WTC11 (cell line): ENCODE data around the gene DUSP9. TPM values are rescaled to one million over a fixed set of nuclear protein-coding genes. Genes with fewer than 3 reads are reported as not detected.

Experiments
- ATAC-seq: fragments of 200-7000 bp; cut with Tn5 transposase; 2 replicates; pipeline ENCODE4 v1.10.0; 2021; ENCODE audit warnings: mild to moderate bottlenecking, moderate library complexity
- CTCF ChIA-PET: fragments of 300-600 bp; sonication (Branson Sonifier 250); formaldehyde crosslinking; loops from one replicate; lab custom pipeline; 2021; ENCODE audit warnings: antibody characterized with exemption; lab: Charles Lee
- POLR2A ChIA-PET: fragments of 350-600 bp; sonication (Branson Sonifier 250); formaldehyde crosslinking; loops from one replicate; lab custom pipeline; 2021; ENCODE audit warnings: antibody characterized with exemption; lab: Charles Lee
- DNase-seq: peaks from one replicate; pipeline ENCODE4 v3.0.0; 2021; ENCODE audit warnings: low spot score
- H3K27ac Mint-ChIP-seq: 2 replicates; pipeline ENCODE4 v1.8.0; 2021; ENCODE audit warnings: mixed read lengths
- H3K27me3 Mint-ChIP-seq: 2 replicates; pipeline ENCODE4 v1.8.0; 2021; ENCODE audit warnings: low read depth, mild to moderate bottlenecking, moderate library complexity, mixed read lengths
- H3K36me3 Mint-ChIP-seq: 2 replicates; pipeline ENCODE4 v1.8.0; 2021; ENCODE audit warnings: mixed read lengths
- H3K4me1 Mint-ChIP-seq: 2 replicates; pipeline ENCODE4 v1.8.0; 2022; ENCODE audit warnings: mixed read lengths
- H3K4me3 Mint-ChIP-seq: 2 replicates; pipeline ENCODE4 v1.8.0; 2021; ENCODE audit warnings: mild to moderate bottlenecking, moderate library complexity, mixed read lengths
- H3K9me3 Mint-ChIP-seq: 2 replicates; pipeline ENCODE4 v1.8.0; 2021; ENCODE audit warnings: mixed read lengths
- ELF4 ChIP-seq: sonication (generic); formaldehyde crosslinking; IDR thresholded peaks from 2 replicates; pipeline ENCODE4 v1.8.1; 2022; ENCODE audit warnings: low read depth, mild to moderate bottlenecking, moderate library complexity, missing genetic modification reagents
- ESRRA ChIP-seq: sonication (generic); formaldehyde crosslinking; IDR thresholded peaks from 2 replicates; pipeline ENCODE4 v1.8.1; 2022; ENCODE audit warnings: mild to moderate bottlenecking, missing genetic modification reagents, borderline replicate concordance
- FOXK1 ChIP-seq: sonication (generic); formaldehyde crosslinking; IDR thresholded peaks from 2 replicates; pipeline ENCODE4 v1.8.0; 2022; ENCODE audit warnings: mild to moderate bottlenecking, moderate library complexity, missing genetic modification reagents
- FOXP1 ChIP-seq: sonication (generic); formaldehyde crosslinking; IDR thresholded peaks from 2 replicates; pipeline ENCODE4 v1.8.0; 2022; ENCODE audit warnings: missing genetic modification reagents, mild to moderate bottlenecking, moderate library complexity, borderline replicate concordance
- IRF2 ChIP-seq: sonication (generic); formaldehyde crosslinking; IDR thresholded peaks from 2 replicates; pipeline ENCODE4 v1.8.0; 2022; ENCODE audit warnings: low read depth, missing genetic modification reagents, borderline replicate concordance
- MYBL2 ChIP-seq: sonication (generic); formaldehyde crosslinking; IDR thresholded peaks from 2 replicates; pipeline ENCODE4 v1.8.1; 2023; ENCODE audit warnings: mild to moderate bottlenecking, moderate library complexity, missing genetic modification reagents
- NFATC4 ChIP-seq: fragments of 250-450 bp; sonication (Bioruptor Pico); IDR thresholded peaks from 2 replicates; pipeline ENCODE4 v1.9.0; 2021; ENCODE audit warnings: mild to moderate bottlenecking
- RORB ChIP-seq: fragments of 250-450 bp; sonication (Bioruptor Pico); IDR thresholded peaks from 2 replicates; pipeline ENCODE4 v1.9.0; 2021; ENCODE audit warnings: mild to moderate bottlenecking
- TCF7 ChIP-seq: sonication (generic); formaldehyde crosslinking; IDR thresholded peaks from 2 replicates; pipeline ENCODE4 v1.8.0; 2022; ENCODE audit warnings: mild to moderate bottlenecking, low read depth, missing genetic modification reagents, moderate library complexity
- ZBTB21 ChIP-seq: sonication (generic); formaldehyde crosslinking; IDR thresholded peaks from 2 replicates; pipeline ENCODE4 v1.8.1; 2023; ENCODE audit warnings: mild to moderate bottlenecking, missing genetic modification reagents, borderline replicate concordance
- ZNF263 ChIP-seq: sonication (generic); formaldehyde crosslinking; IDR thresholded peaks from 2 replicates; pipeline ENCODE4 v1.8.1; 2022; ENCODE audit warnings: low read depth, mild to moderate bottlenecking, moderate library complexity, missing genetic modification reagents
- ZNF317 ChIP-seq: sonication (generic); formaldehyde crosslinking; IDR thresholded peaks from 2 replicates; pipeline ENCODE4 v1.8.1; 2023; ENCODE audit warnings: low read depth, mild to moderate bottlenecking, moderate library complexity, missing genetic modification reagents, borderline replicate concordance
- ZNF671 ChIP-seq: fragments of 250-450 bp; sonication (Bioruptor Pico); IDR thresholded peaks from 2 replicates; pipeline ENCODE4 v1.8.0; 2021; ENCODE audit warnings: mild to moderate bottlenecking
- total RNA-seq: library from RNA; stranded (reverse); gene quantifications from 3 replicates; pipeline ENCODE4 v1.2.3, GENCODE V29; 2021
- TF ChIP-seq, protein P1 (sequence below): sonication (generic); formaldehyde crosslinking; IDR thresholded peaks from 2 replicates; pipeline ENCODE4 v1.8.1; 2023; ENCODE audit warnings: mild to moderate bottlenecking, missing genetic modification reagents
- TF ChIP-seq, protein P2 (sequence below): sonication (generic); formaldehyde crosslinking; IDR thresholded peaks from 2 replicates; pipeline ENCODE4 v1.8.1; 2023; ENCODE audit warnings: mild to moderate bottlenecking, missing genetic modification reagents, borderline replicate concordance
- TF ChIP-seq, protein P3 (sequence below): sonication (generic); formaldehyde crosslinking; IDR thresholded peaks from 2 replicates; pipeline ENCODE4 v1.8.1; 2022; ENCODE audit warnings: mild to moderate bottlenecking, moderate library complexity, missing genetic modification reagents
- TF ChIP-seq, protein P4 (sequence below): sonication (generic); formaldehyde crosslinking; IDR thresholded peaks from 2 replicates; pipeline ENCODE4 v1.8.1; 2023; ENCODE audit warnings: mild to moderate bottlenecking, moderate library complexity, missing genetic modification reagents
- TF ChIP-seq, protein P5 (sequence below): sonication (generic); formaldehyde crosslinking; IDR thresholded peaks from 2 replicates; pipeline ENCODE4 v1.8.0; 2022; ENCODE audit warnings: missing genetic modification reagents

DUSP9 gene
- total RNA-seq, 1 experiment from 2014 or later: 2.5 TPM

DNA sequence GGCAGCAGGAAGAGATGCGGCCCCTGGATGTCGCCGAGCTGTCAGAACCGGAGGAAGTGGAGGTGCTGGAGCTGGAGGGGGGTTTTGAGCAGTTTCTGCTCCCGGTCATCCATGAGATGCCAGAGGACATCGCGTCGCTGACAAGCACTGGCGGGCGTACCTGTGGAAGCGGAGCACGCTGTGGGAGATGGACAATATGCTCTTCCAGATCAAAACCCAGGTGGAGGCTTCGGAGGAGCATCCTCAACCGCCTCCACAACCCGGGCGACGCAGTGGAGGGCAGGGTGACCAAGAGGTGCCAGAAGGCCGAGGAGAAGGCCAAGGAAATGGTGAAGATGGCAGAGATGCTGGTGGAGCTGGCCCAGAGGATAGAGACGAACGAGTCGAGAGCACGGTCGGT lies 40.5 kb upstream of the DUSP9 start:
- no peak overlapping the region for H3K4me3 Mint-ChIP-seq
- ChIA-PET CTCF (interaction anchor here (1.3 to 3.3 kb wide), 4 partner anchors 28 to 62 kb away, joined by 3 to 11 read pairs (median 6); no protein-coding TSS in a partner anchor), POLR2A (no interaction called here)
- ATAC-seq (no peak), DNase-seq (no peak)
- H3K27ac Mint-ChIP-seq: no peak overlapping the region
- H3K27me3 Mint-ChIP-seq: peaks cover 37% of the 10 kb centered on the region
- no peaks in the 10 kb centered on the region for H3K4me1 Mint-ChIP-seq
- no peaks in the 10 kb centered on the region for H3K36me3 Mint-ChIP-seq
- TF ChIP-seq, protein P1, sequence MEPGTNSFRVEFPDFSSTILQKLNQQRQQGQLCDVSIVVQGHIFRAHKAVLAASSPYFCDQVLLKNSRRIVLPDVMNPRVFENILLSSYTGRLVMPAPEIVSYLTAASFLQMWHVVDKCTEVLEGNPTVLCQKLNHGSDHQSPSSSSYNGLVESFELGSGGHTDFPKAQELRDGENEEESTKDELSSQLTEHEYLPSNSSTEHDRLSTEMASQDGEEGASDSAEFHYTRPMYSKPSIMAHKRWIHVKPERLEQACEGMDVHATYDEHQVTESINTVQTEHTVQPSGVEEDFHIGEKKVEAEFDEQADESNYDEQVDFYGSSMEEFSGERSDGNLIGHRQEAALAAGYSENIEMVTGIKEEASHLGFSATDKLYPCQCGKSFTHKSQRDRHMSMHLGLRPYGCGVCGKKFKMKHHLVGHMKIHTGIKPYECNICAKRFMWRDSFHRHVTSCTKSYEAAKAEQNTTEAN (CRISPR knock-in tag): no peak
- TF ChIP-seq ZNF263 (CRISPR knock-in tag) (no peak), ZNF671 (CRISPR knock-in tag) (no peak), IRF2 (CRISPR knock-in tag) (no peak), TCF7 (CRISPR knock-in tag) (no peak), ELF4 (CRISPR knock-in tag) (no peak), ESRRA (CRISPR knock-in tag) (no peak), FOXP1 (no peak), RORB (no peak), MYBL2 (CRISPR knock-in tag) (no peak), NFATC4 (CRISPR knock-in tag) (no peak), ZNF317 (CRISPR knock-in tag) (no peak), FOXK1 (CRISPR knock-in tag) (no peak), ZBTB21 (CRISPR knock-in tag) (no peak)
- TF ChIP-seq, protein P2, sequence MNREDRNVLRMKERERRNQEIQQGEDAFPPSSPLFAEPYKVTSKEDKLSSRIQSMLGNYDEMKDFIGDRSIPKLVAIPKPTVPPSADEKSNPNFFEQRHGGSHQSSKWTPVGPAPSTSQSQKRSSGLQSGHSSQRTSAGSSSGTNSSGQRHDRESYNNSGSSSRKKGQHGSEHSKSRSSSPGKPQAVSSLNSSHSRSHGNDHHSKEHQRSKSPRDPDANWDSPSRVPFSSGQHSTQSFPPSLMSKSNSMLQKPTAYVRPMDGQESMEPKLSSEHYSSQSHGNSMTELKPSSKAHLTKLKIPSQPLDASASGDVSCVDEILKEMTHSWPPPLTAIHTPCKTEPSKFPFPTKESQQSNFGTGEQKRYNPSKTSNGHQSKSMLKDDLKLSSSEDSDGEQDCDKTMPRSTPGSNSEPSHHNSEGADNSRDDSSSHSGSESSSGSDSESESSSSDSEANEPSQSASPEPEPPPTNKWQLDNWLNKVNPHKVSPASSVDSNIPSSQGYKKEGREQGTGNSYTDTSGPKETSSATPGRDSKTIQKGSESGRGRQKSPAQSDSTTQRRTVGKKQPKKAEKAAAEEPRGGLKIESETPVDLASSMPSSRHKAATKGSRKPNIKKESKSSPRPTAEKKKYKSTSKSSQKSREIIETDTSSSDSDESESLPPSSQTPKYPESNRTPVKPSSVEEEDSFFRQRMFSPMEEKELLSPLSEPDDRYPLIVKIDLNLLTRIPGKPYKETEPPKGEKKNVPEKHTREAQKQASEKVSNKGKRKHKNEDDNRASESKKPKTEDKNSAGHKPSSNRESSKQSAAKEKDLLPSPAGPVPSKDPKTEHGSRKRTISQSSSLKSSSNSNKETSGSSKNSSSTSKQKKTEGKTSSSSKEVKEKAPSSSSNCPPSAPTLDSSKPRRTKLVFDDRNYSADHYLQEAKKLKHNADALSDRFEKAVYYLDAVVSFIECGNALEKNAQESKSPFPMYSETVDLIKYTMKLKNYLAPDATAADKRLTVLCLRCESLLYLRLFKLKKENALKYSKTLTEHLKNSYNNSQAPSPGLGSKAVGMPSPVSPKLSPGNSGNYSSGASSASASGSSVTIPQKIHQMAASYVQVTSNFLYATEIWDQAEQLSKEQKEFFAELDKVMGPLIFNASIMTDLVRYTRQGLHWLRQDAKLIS: no peak
- TF ChIP-seq, protein P3, sequence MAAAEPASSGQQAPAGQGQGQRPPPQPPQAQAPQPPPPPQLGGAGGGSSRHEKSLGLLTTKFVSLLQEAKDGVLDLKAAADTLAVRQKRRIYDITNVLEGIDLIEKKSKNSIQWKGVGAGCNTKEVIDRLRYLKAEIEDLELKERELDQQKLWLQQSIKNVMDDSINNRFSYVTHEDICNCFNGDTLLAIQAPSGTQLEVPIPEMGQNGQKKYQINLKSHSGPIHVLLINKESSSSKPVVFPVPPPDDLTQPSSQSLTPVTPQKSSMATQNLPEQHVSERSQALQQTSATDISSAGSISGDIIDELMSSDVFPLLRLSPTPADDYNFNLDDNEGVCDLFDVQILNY: no peak
- TF ChIP-seq, protein P4, sequence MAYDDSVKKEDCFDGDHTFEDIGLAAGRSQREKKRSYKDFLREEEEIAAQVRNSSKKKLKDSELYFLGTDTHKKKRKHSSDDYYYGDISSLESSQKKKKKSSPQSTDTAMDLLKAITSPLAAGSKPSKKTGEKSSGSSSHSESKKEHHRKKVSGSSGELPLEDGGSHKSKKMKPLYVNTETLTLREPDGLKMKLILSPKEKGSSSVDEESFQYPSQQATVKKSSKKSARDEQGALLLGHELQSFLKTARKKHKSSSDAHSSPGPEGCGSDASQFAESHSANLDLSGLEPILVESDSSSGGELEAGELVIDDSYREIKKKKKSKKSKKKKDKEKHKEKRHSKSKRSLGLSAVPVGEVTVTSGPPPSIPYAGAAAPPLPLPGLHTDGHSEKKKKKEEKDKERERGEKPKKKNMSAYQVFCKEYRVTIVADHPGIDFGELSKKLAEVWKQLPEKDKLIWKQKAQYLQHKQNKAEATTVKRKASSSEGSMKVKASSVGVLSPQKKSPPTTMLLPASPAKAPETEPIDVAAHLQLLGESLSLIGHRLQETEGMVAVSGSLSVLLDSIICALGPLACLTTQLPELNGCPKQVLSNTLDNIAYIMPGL (CRISPR knock-in tag): no peak
- TF ChIP-seq, protein P5, sequence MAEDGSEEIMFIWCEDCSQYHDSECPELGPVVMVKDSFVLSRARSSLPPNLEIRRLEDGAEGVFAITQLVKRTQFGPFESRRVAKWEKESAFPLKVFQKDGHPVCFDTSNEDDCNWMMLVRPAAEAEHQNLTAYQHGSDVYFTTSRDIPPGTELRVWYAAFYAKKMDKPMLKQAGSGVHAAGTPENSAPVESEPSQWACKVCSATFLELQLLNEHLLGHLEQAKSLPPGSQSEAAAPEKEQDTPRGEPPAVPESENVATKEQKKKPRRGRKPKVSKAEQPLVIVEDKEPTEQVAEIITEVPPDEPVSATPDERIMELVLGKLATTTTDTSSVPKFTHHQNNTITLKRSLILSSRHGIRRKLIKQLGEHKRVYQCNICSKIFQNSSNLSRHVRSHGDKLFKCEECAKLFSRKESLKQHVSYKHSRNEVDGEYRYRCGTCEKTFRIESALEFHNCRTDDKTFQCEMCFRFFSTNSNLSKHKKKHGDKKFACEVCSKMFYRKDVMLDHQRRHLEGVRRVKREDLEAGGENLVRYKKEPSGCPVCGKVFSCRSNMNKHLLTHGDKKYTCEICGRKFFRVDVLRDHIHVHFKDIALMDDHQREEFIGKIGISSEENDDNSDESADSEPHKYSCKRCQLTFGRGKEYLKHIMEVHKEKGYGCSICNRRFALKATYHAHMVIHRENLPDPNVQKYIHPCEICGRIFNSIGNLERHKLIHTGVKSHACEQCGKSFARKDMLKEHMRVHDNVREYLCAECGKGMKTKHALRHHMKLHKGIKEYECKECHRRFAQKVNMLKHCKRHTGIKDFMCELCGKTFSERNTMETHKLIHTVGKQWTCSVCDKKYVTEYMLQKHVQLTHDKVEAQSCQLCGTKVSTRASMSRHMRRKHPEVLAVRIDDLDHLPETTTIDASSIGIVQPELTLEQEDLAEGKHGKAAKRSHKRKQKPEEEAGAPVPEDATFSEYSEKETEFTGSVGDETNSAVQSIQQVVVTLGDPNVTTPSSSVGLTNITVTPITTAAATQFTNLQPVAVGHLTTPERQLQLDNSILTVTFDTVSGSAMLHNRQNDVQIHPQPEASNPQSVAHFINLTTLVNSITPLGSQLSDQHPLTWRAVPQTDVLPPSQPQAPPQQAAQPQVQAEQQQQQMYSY (CRISPR knock-in tag): no peak
- no peaks in the 10 kb centered on the region for H3K9me3 Mint-ChIP-seq
